AG04449 (cell line): ENCODE data around the gene MYLK2.

Experiments used
- CTCF ChIA-PET: fragments of 350-600 bp; formaldehyde crosslinking; extraction: SDS; loops from one replicate; lab custom pipeline; 2021; ENCODE audit warnings: antibody characterized with exemption; lab: Yijun Ruan, JAX
- POLR2A ChIA-PET: fragments of 400-600, 350-600 bp; formaldehyde crosslinking; extraction: SDS; loops from one replicate; lab custom pipeline; 2020; ENCODE audit warnings: antibody characterized with exemption, inconsistent platforms; lab: Yijun Ruan, JAX
- DNase-seq: peaks from one replicate; pipeline ENCODE4 v3.0.0-alpha.2; 2010; ENCODE audit warnings: low read depth, low spot score
- H3K4me3 ChIP-seq: 2 replicates; pipeline ENCODE4 v1.5.1; 2011; ENCODE audit warnings: low read depth, mild to moderate bottlenecking, control low read depth, low read length
- CTCF ChIP-seq: IDR thresholded peaks from one replicate; pipeline ENCODE4 v1.5.1; 2011; ENCODE audit warnings: mild to moderate bottlenecking, moderate library complexity, low read length, control low read depth, inconsistent platforms; ENCODE audit not compliant: insufficient read depth; ENCODE audit errors: missing control alignments

The MYLK2 gene

GRCh38 chr20:31843881-31844280 lies 24.7 kb downstream of the MYLK2 start:
- TF ChIP-seq CTCF: no peak
- H3K4me3 ChIP-seq: no peak overlapping the region
- no peak for DNase-seq
- POLR2A ChIA-PET: no interaction called here
- CTCF ChIA-PET: interaction anchor here (0.9 to 17.4 kb wide), 4 partner anchors 12 to 188 kb away, joined by 3 to 242 read pairs (median 58); partner anchors contain the start of gene MYLK2

- CTCF ChIA-PET: interaction anchor here (0.8 to 17.4 kb wide), 12 partner anchors 8 to 187 kb away, joined by 3 to 242 read pairs (median 4); partner anchors contain the start of genes MYLK2 and PDRG1
- POLR2A ChIA-PET: no interaction called here
- no peak for TF ChIP-seq CTCF
- H3K4me3 ChIP-seq: no peak overlapping the region
- no peak for DNase-seq
These were observed 25.7 kb downstream of the MYLK2 start for GRCh38 chr20:31844737-31845299.

- TF ChIP-seq CTCF: no peak
- POLR2A ChIA-PET: no interaction called here
- CTCF ChIA-PET: interaction anchor here (0.8 to 17.4 kb wide), 10 partner anchors 9 to 186 kb away, joined by 3 to 242 read pairs (median 6); partner anchors contain the start of genes MYLK2 and PDRG1
These were observed 26.2 kb downstream of the MYLK2 start, which contains the start of gene FOXS1 for GRCh38 chr20:31845300-31845863. Gene FOXS1 (minus strand): TSS chr20:31845604. CDS start chr20:31845542, 62 bp downstream.

GRCh38 chr20:31846793-31847138 lies 27.6 kb downstream of the MYLK2 start:
- no peak for TF ChIP-seq CTCF
- CTCF ChIA-PET: interaction anchor here (0.7 to 7.1 kb wide), 28 partner anchors 9 to 805 kb away, joined by 3 to 113 read pairs (median 5); partner anchors contain the start of gene PDRG1
- no peak for DNase-seq
- POLR2A ChIA-PET: interaction anchor here (0.8 kb wide), 1 partner anchor 23 kb away, joined by 3 read pairs; no protein-coding TSS in a partner anchor
- H3K4me3 ChIP-seq: no peak overlapping the region

More at GRCh38 chr20:31845300-31845863, 26.2 kb downstream of the MYLK2 start, which contains the start of gene FOXS1:
- no peak within 1 kb of the TSS for H3K4me3 ChIP-seq
- DNase-seq: no peak

GRCh38 chr20:31848088-31848999 lies 29.2 kb downstream of the MYLK2 start:
- no peak overlapping the region for H3K4me3 ChIP-seq
- POLR2A ChIA-PET: no interaction called here
- no peak for DNase-seq
- CTCF ChIA-PET: interaction anchor here (0.6 to 7.1 kb wide), 14 partner anchors 7 to 243 kb away, joined by 3 to 113 read pairs (median 8); no protein-coding TSS in a partner anchor
- TF ChIP-seq CTCF: no peak
